ENCODE data around the gene GPR153.
A peak's percentile ranks its signal among the peaks of the same experiment; 100 is the strongest.
"Not testable (repeated sequence)": the region's sequence is repeated elsewhere in the genome, so short reads cannot be mapped to it uniquely, and the experiment has no call there.

The GPR153 gene

DNA sequence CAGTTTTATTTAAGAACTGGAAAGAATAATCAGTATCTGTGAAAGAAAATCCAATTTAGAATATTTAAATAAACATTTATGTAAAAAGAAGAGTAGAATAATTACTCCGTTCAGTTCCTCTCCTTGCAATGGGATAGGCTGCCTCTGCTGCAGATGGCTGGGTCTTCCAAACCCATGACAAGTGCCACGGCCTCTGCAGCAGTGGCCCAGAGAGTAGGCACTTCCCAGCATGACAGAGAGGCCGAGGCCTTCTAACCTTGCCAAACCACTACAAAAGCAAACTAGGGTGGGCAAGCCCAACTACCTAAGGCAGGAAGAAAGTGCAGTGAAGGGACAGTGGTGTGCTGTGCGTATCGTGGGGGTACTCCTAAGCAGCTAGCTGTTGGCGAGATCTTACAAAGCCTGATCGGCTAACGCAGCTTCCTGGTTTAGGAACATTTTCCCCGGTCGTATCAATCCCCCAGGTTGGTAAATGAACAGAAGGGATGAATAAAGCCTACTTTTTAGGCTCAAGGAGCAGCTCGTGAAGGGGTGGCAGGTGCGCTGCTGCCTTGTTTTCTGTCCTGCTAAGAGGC, 39.6 kb downstream of the GPR153 start:
- Mint-ChIP-seq H3K27ac (no peak overlapping the region), H3K9me3 (no peaks in the 10 kb centered on the region), H3K4me3 (no peak overlapping the region), H3K27me3 (peaks cover 7% of the 10 kb centered on the region), H3K4me1 (ENCODE audit: low read depth) (no peaks in the 10 kb centered on the region), H3K36me3 (ENCODE audit: low read depth) (peaks cover 62% of the 10 kb centered on the region)
- DNase-seq = no peak

- no peak overlapping the region for H3K4me3 Mint-ChIP-seq
- no peak for DNase-seq
- peaks cover 14% of the 10 kb centered on the region for H3K27me3 Mint-ChIP-seq
- no peaks in the 10 kb centered on the region for H3K4me1 Mint-ChIP-seq (ENCODE audit: low read depth)
- H3K36me3 Mint-ChIP-seq (ENCODE audit: low read depth) = peaks cover 51% of the 10 kb centered on the region
- no peak overlapping the region for H3K27ac Mint-ChIP-seq
- no peaks in the 10 kb centered on the region for H3K9me3 Mint-ChIP-seq
Measured at GRCh38 chr1:6220236-6220635, 40.7 kb downstream of the GPR153 start.

GRCh38 chr1:6219641-6220040, 41.3 kb downstream of the GPR153 start:
- H3K9me3 Mint-ChIP-seq; H3K4me3 Mint-ChIP-seq; DNase-seq; H3K27ac Mint-ChIP-seq; H3K4me1 Mint-ChIP-seq (ENCODE audit: low read depth): not testable (repeated sequence)
- Mint-ChIP-seq H3K27me3 (peaks cover 15% of the 10 kb centered on the region), H3K36me3 (ENCODE audit: low read depth) (peaks cover 45% of the 10 kb centered on the region)

GRCh38 chr1:6218375-6219164, 42.3 kb downstream of the GPR153 start:
- peaks cover 35% of the 10 kb centered on the region for H3K36me3 Mint-ChIP-seq (ENCODE audit: low read depth)
- peaks cover 15% of the 10 kb centered on the region for H3K27me3 Mint-ChIP-seq
- H3K4me3 Mint-ChIP-seq = no peak overlapping the region
- H3K9me3 Mint-ChIP-seq = no peaks in the 10 kb centered on the region
- no peak for DNase-seq
- no peaks in the 10 kb centered on the region for H3K4me1 Mint-ChIP-seq (ENCODE audit: low read depth)
- no peak overlapping the region for H3K27ac Mint-ChIP-seq

DNA sequence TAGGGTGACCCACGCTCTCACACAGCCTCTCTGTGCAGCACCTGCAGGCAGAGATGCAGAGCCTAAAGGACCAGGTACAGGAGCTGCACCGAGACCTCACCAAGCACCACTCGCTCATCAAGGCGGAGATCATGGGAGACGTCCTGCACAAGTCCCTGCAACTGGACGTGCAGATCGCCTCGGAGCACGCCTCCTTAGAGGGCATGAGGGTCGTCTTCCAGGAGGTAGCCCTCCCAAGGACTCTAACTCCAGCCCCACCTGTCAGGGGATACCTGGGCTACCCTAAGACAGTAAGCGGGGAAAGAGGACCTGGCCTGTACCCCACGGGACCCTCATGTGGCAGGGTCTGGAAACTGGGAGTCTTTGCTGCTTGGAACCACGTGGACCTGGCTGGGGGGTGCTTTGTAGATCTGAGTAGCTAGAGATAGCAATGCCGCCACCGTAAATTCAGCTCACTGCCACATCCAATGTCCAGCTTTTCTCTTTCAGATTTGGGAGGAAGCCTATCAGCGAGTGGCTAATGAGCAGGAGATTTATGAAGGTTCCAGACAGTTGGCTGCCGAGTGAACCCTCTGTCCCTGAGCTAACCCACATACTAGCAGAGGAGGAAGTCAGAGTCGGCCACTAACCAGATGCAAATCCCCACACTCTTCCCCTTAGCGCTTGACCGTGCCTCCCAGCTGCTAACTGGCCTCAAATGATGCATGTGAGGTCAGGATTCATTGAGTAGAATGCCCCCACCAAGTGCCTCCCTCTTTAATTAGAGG, 48.5 kb downstream of the GPR153 start:
- Mint-ChIP-seq H3K27me3 (peaks cover 32% of the 10 kb centered on the region), H3K9me3 (no peaks in the 10 kb centered on the region), H3K27ac (no peak overlapping the region), H3K4me3 (no peak overlapping the region), H3K4me1 (ENCODE audit: low read depth) (peaks cover 7% of the 10 kb centered on the region), H3K36me3 (ENCODE audit: low read depth) (peaks cover 2% of the 10 kb centered on the region)
- no peak for DNase-seq

- no peaks in the 10 kb centered on the region for H3K9me3 Mint-ChIP-seq
- peaks cover 10% of the 10 kb centered on the region for H3K4me1 Mint-ChIP-seq (ENCODE audit: low read depth)
Measured at GRCh38 chr1:6211731-6212130, 49.2 kb downstream of the GPR153 start.

GRCh38 chr1:6210591-6211355, 50.1 kb downstream of the GPR153 start:
- peaks cover 33% of the 10 kb centered on the region for H3K27me3 Mint-ChIP-seq
- DNase-seq = no peak
- H3K9me3 Mint-ChIP-seq = no peaks in the 10 kb centered on the region
- peaks cover 2% of the 10 kb centered on the region for H3K36me3 Mint-ChIP-seq (ENCODE audit: low read depth)
- H3K4me3 Mint-ChIP-seq = no peak overlapping the region
- H3K4me1 Mint-ChIP-seq (ENCODE audit: low read depth) = peaks cover 10% of the 10 kb centered on the region
- no peak overlapping the region for H3K27ac Mint-ChIP-seq

More at GRCh38 chr1:6211731-6212130, 49.2 kb downstream of the GPR153 start:
- Mint-ChIP-seq H3K27ac (no peak overlapping the region), H3K36me3 (ENCODE audit: low read depth) (peaks cover 2% of the 10 kb centered on the region), H3K4me3 (no peak overlapping the region), H3K27me3 (peaks cover 35% of the 10 kb centered on the region)
- DNase-seq = no peak

GRCh38 chr1:6209661-6210580, 51.0 kb downstream of the GPR153 start:
- peaks cover 2% of the 10 kb centered on the region for H3K36me3 Mint-ChIP-seq (ENCODE audit: low read depth)
- peaks cover 27% of the 10 kb centered on the region for H3K27me3 Mint-ChIP-seq
- H3K9me3 Mint-ChIP-seq = no peaks in the 10 kb centered on the region
- peaks cover 12% of the 10 kb centered on the region for H3K4me1 Mint-ChIP-seq (ENCODE audit: low read depth)
- DNase-seq = peak; percentile 48
- no peak overlapping the region for H3K27ac Mint-ChIP-seq
- H3K4me3 Mint-ChIP-seq = peak overlapping the region; percentile 41

- H3K36me3 Mint-ChIP-seq (ENCODE audit: low read depth) = peaks cover 2% of the 10 kb centered on the region
- H3K9me3 Mint-ChIP-seq = no peaks in the 10 kb centered on the region
- no peak overlapping the region for H3K27ac Mint-ChIP-seq
- DNase-seq = peak; percentile 56
- peak overlapping the region; percentile 41 for H3K4me3 Mint-ChIP-seq
- H3K27me3 Mint-ChIP-seq = peaks cover 29% of the 10 kb centered on the region
- H3K4me1 Mint-ChIP-seq (ENCODE audit: low read depth) = peaks cover 16% of the 10 kb centered on the region
Measured at GRCh38 chr1:6208723-6209660, 51.9 kb downstream of the GPR153 start.

GRCh38 chr1:6207921-6208320, 53.0 kb downstream of the GPR153 start:
- Mint-ChIP-seq H3K27ac (no peak overlapping the region), H3K27me3 (peaks cover 29% of the 10 kb centered on the region), H3K9me3 (no peaks in the 10 kb centered on the region), H3K4me3 (peak overlapping the region; percentile 10), H3K4me1 (ENCODE audit: low read depth) (peaks cover 16% of the 10 kb centered on the region), H3K36me3 (ENCODE audit: low read depth) (no peaks in the 10 kb centered on the region)
- DNase-seq = no peak

GRCh38 chr1:6207075-6207885, 53.6 kb downstream of the GPR153 start:
- peaks cover 16% of the 10 kb centered on the region for H3K4me1 Mint-ChIP-seq (ENCODE audit: low read depth)
- H3K9me3 Mint-ChIP-seq = no peaks in the 10 kb centered on the region
- DNase-seq = no peak
- peaks cover 29% of the 10 kb centered on the region for H3K27me3 Mint-ChIP-seq
- H3K4me3 Mint-ChIP-seq = peak overlapping the region; percentile 77
- no peak overlapping the region for H3K27ac Mint-ChIP-seq
- H3K36me3 Mint-ChIP-seq (ENCODE audit: low read depth) = no peaks in the 10 kb centered on the region

DNA sequence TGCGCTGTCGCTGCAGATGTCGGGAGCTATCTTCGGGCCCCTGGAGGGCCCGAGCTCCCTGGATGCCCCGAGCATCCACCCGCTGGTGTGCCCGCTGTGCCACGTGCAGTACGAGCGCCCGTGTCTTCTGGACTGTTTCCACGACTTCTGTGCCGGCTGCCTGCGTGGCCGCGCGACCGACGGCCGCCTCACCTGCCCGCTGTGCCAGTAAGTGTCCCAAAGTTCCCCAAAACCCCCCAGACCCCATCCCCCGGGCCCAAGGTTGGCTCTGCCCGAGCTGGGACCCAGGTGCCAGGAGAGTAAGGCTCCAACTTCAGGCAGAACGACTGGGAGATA, 54.4 kb downstream of the GPR153 start:
- Mint-ChIP-seq H3K27ac (no peak overlapping the region), H3K9me3 (no peaks in the 10 kb centered on the region), H3K36me3 (ENCODE audit: low read depth) (no peaks in the 10 kb centered on the region), H3K4me3 (peak overlapping the region; percentile 77), H3K4me1 (ENCODE audit: low read depth) (peaks cover 16% of the 10 kb centered on the region), H3K27me3 (peaks cover 29% of the 10 kb centered on the region)
- DNase-seq = no peak

All from activated T-cell treated with anti-CD3 and anti-CD28 coated beads, Interleukin-2, amount 50 U/mL, for 24 hours (primary cell).